Dermis blood vessel endothelial cell (primary cell): ENCODE measurements around the gene OLFM1. TPM values are rescaled to one million over a fixed set of nuclear protein-coding genes. Genes with fewer than 3 reads are reported as not detected.
A peak's percentile ranks its signal among the peaks of the same experiment; 100 is the strongest.

Experiments
- DNase-seq: peaks from one replicate; pipeline ENCODE4 v3.0.0; 2010
- total RNA-seq: library from RNA; depleted of rRNA; stranded (reverse); fragments of >200 nt; gene quantifications from 2 replicates; pipeline ENCODE4 v1.2.3, GENCODE V29; 2014

OLFM1 gene
- total RNA-seq, 1 donor from 2014 or later: 17.2 TPM

GRCh38 chr9:135076876-135077430 is 10.5 kb upstream of the OLFM1 start:
- no peak for DNase-seq

- DNase-seq: peak; percentile 40
These were observed 9.8 kb upstream of the OLFM1 start for GRCh38 chr9:135077497-135078200.

- no peak for DNase-seq
These were observed 9.1 kb upstream of the OLFM1 start for GRCh38 chr9:135078361-135078821.

- DNase-seq: no peak
These were observed 8.4 kb upstream of the OLFM1 start for GRCh38 chr9:135079018-135079417.

GRCh38 chr9:135079676-135080075 is 7.8 kb upstream of the OLFM1 start:
- no peak for DNase-seq

- DNase-seq: no peak
These were observed 6.9 kb upstream of the OLFM1 start for GRCh38 chr9:135080286-135081263.

GRCh38 chr9:135081264-135081660 is 6.2 kb upstream of the OLFM1 start:
- DNase-seq: no peak

GRCh38 chr9:135081731-135082130 is 5.7 kb upstream of the OLFM1 start:
- DNase-seq: no peak

- DNase-seq: no peak
These were observed 4.9 kb upstream of the OLFM1 start for GRCh38 chr9:135082536-135082935.

GRCh38 chr9:135083241-135083810 is 4.1 kb upstream of the OLFM1 start:
- no peak for DNase-seq

GRCh38 chr9:135083831-135084230 is 3.6 kb upstream of the OLFM1 start:
- no peak for DNase-seq

- no peak for DNase-seq
These were observed 3.2 kb upstream of the OLFM1 start for GRCh38 chr9:135084262-135084661.

GRCh38 chr9:135084881-135085760 is 2.3 kb upstream of the OLFM1 start:
- no peak for DNase-seq

- peak; percentile 83 for DNase-seq
These were observed 1.5 kb upstream of the OLFM1 start for GRCh38 chr9:135085830-135086546.

GRCh38 chr9:135086597-135087488 is 625 bp upstream of the OLFM1 start:
- DNase-seq: peak; percentile 2

- DNase-seq: peak; percentile 4
These were observed 455 bp downstream of the OLFM1 start for GRCh38 chr9:135087899-135088347.

- no peak for DNase-seq
These were observed 995 bp downstream of the OLFM1 start for GRCh38 chr9:135088348-135088978.

- DNase-seq: no peak
These were observed 1.7 kb downstream of the OLFM1 start for GRCh38 chr9:135088979-135089847.
